ENCODE results near the gene NELL2.
"Not testable (repeated sequence)": the region's sequence is repeated elsewhere in the genome, so short reads cannot be mapped to it uniquely, and the experiment has no call there.

NELL2 gene

DNA sequence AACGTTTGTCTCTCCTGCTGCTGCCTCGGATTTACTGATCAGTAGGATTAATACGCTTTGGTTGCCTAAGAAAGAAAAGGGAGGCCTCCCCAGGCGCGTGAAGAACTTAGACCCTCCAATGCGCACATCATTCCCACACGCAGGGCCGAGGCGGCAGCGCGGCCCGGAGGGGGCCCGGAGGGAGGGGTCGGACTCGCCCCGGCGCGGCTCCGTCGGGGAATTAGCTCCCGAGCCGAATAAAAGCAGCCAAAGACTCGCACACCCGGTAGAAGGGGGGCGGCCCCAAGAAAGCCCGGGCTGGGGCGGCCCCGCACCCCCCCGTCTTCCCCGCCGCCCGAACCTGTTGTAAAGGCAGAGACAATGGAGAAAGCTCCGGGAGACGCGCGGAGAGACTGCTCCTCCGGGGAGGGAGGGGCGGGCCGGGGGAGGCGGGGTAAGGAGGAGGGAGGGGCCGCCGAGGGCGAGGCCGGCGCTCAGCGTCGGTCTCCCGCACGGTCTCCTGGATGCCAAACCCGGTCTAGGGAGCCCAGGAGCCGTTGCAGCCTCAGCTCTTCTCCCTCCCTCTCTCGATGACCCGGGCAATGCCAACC is at the start of gene NELL2:
TSS of gene NELL2 (minus strand) at position 362 of the 590 bp plus-strand sequence. CDS start 446 bp downstream, outside the sequence.
- peak within 1 kb of the TSS; percentile 50 for H3K4me3 ChIP-seq
- in situ Hi-C loops (cut with MboI; ENCODE audit: low sequenced_read_pairs): no loop called here
- peak; percentile 78 to 88 for DNase-seq (ENCODE audit: low spot score in 2 of 2)
- peaks cover 8% of the 10 kb centered on the region for H3K27me3 ChIP-seq (ENCODE audit: low read depth)
- H3K4me1 ChIP-seq: peaks cover 8% of the 10 kb centered on the region
- no peaks in the 10 kb centered on the region for H3K9me3 ChIP-seq
- no peaks in the 10 kb centered on the region for H3K36me3 ChIP-seq (replicated peaks)

DNA sequence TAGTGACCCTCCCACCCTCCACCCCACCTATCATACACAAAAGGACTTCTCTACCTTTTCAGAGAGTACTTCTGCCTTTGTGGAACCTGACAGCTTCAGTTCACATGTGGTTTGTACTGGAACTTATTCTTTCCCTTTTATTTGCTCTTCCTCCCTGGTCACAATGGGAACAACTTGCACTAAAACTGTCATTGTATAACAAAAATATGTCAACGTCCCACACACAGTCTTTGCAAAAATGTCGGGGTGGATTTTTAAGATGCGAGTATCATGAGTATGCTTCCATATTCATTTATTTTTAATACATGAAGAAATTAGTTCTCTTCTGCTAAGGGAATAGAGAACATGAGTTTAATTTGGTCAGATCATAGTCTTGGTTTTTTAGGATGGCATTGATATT is 45.6 kb upstream of the NELL2 start:
- no peak overlapping the region for H3K4me3 ChIP-seq
- H3K4me1 ChIP-seq: no peaks in the 10 kb centered on the region
- DNase-seq (ENCODE audit: low spot score in 2 of 2): no peak
- no peaks in the 10 kb centered on the region for H3K9me3 ChIP-seq
- in situ Hi-C loops (cut with MboI; ENCODE audit: low sequenced_read_pairs): no loop called here
- H3K27me3 ChIP-seq (ENCODE audit: low read depth): no peaks in the 10 kb centered on the region
- no peaks in the 10 kb centered on the region for H3K36me3 ChIP-seq (replicated peaks)

DNA sequence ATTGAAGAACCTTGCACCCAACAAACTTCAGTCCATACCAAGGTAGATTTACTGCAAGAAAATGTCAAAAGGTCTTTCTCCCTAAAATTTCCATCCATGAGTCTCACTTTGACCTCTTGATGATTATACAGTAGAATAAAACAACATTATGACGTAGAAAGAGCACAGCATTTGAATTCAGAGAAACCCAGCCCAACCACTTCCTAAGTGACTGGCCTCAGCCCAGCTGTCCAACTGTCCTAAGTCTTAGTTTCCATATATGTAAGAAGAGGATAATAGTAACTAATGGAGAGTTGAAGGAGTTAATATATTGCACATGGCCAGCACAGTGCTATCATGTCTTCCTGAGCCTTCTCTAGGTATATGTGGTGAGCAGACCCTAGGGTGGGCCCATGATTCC is 41.0 kb upstream of the NELL2 start:
- Histone ChIP-seq H3K4me1 (no peaks in the 10 kb centered on the region), H3K4me3 (no peak overlapping the region), H3K36me3 (replicated peaks) (no peaks in the 10 kb centered on the region), H3K27me3 (ENCODE audit: low read depth) (peaks cover 3% of the 10 kb centered on the region), H3K9me3 (no peaks in the 10 kb centered on the region)
- DNase-seq (ENCODE audit: low spot score in 2 of 2): no peak
- in situ Hi-C loops (cut with MboI; ENCODE audit: low sequenced_read_pairs): no loop called here

DNA sequence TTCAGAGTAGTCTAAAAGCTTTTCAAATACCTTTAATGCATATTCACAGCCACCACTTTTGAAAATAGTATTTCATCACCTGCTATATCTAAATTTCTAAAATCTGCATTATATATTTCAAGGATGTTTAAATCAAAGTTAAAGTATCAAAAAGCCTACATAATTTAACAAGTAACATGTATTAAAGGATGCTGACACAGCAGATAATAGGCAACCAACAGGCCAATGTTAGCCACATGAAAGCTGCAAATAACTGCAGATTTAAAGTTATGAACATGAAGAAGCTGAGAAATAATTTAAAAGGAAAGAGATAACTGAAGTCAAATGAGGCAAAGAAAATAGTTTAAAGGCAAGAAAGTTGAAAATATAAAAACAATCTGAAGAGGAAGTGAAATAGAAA is 39.8 kb upstream of the NELL2 start:
- H3K27me3 ChIP-seq (ENCODE audit: low read depth): peaks cover 3% of the 10 kb centered on the region
- no peaks in the 10 kb centered on the region for H3K9me3 ChIP-seq
- in situ Hi-C loops (cut with MboI; ENCODE audit: low sequenced_read_pairs): no loop called here
- DNase-seq (ENCODE audit: low spot score in 2 of 2): no peak
- no peaks in the 10 kb centered on the region for H3K4me1 ChIP-seq
- H3K4me3 ChIP-seq: no peak overlapping the region
- H3K36me3 ChIP-seq (replicated peaks): no peaks in the 10 kb centered on the region

DNA sequence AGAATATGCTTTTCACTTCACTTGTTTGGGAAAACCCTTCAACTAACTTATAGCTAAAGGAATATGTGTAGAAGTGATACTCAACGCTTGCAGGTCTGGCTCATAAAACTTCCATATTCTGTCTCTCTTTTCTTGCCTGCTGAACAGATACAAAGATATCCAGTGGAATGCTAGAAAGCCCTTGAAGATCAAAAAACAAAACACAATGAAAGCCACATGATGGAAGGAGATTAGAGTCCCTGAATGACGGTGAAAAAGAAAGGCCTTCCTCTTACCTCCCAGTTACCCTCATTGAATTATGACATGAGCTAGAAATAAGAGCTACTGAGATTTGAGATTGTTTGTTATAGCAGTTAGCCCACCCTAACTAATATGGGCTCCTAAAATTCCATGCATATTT is 28.2 kb upstream of the NELL2 start:
- Histone ChIP-seq H3K9me3 (no peaks in the 10 kb centered on the region; the same call in 1 of the 2 replicates), H3K4me1 (no peaks in the 10 kb centered on the region; the same call in 1 of the 2 replicates), H3K27me3 (ENCODE audit: low read depth) (no peaks in the 10 kb centered on the region), H3K4me3 (no peak overlapping the region), H3K36me3 (replicated peaks) (no peaks in the 10 kb centered on the region)
- in situ Hi-C loops (cut with MboI; ENCODE audit: low sequenced_read_pairs): no loop called here
- DNase-seq (ENCODE audit: low spot score in 2 of 2): no peak

DNA sequence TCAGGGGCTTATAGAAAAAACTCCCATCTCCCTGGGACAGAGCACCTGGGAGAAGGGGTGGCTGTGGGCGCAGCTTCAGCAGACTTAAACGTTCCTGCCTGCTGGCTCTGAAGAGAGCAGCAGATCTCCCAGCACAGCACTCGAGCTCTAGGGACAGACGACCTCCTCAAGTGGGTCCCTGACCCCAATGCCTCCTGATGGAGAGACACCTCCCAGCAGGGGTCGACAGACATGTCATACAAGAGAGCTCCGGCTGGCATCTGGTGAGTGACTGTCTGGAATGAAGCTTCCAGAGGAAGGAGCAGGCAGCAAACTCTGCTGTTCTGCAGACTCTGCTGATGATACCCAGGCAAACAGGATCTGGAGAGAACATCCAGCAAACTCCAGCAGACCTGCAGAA is 22.0 kb upstream of the NELL2 start:
- H3K4me3 ChIP-seq; DNase-seq (ENCODE audit: low spot score in 2 of 2); H3K36me3 ChIP-seq (replicated peaks); H3K4me1 ChIP-seq; in situ Hi-C loops (cut with MboI; ENCODE audit: low sequenced_read_pairs); H3K9me3 ChIP-seq; H3K27me3 ChIP-seq (ENCODE audit: low read depth): not testable (repeated sequence)

DNA sequence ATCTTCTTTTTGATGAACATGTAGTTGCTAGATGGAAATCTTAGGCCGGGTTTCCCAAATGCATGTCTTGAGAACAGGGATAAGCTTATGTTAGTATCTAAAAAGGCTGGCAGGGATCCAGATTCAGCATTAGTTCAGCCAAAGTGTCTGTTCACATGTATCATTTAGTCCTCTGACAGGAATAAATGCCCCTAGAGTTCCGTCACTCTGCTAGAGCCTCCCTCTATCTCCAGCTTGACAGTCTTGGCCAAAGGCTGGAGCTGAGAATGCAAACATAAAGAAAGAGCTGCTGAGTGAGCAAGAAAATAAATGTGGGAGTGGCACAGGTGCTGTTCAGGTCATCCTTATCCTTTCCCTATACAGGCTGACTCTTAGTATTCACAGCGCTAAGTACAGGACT is 13.8 kb upstream of the NELL2 start:
- Histone ChIP-seq H3K9me3 (no peaks in the 10 kb centered on the region), H3K4me1 (no peaks in the 10 kb centered on the region), H3K36me3 (replicated peaks) (no peaks in the 10 kb centered on the region), H3K4me3 (no peak overlapping the region), H3K27me3 (ENCODE audit: low read depth) (no peaks in the 10 kb centered on the region)
- in situ Hi-C loops (cut with MboI; ENCODE audit: low sequenced_read_pairs): no loop called here
- DNase-seq (ENCODE audit: low spot score in 2 of 2): no peak

DNA sequence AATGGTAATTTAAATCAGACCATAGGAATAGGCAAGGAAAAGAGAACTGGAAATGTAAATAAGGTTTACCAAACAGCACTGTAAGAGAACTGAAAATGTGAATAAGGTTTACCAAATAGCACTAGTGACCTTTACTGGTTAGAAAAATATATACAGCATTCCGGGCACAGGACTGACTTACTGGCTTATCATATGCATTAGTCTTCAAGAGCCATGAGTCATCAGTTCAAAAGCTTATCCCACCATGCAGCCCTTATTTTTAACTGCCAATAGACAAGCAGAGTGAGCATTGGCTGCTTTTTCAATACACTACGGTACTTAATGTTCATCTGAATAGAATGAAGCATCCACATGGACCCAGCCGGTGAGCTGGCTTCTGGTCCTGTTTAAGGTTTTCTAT is 13.0 kb upstream of the NELL2 start:
- no peaks in the 10 kb centered on the region for H3K36me3 ChIP-seq (replicated peaks)
- no peaks in the 10 kb centered on the region for H3K27me3 ChIP-seq (ENCODE audit: low read depth)
- H3K4me3 ChIP-seq: no peak overlapping the region
- no peaks in the 10 kb centered on the region for H3K9me3 ChIP-seq
- in situ Hi-C loops (cut with MboI; ENCODE audit: low sequenced_read_pairs): no loop called here
- no peak for DNase-seq (ENCODE audit: low spot score in 2 of 2)
- no peaks in the 10 kb centered on the region for H3K4me1 ChIP-seq

DNA sequence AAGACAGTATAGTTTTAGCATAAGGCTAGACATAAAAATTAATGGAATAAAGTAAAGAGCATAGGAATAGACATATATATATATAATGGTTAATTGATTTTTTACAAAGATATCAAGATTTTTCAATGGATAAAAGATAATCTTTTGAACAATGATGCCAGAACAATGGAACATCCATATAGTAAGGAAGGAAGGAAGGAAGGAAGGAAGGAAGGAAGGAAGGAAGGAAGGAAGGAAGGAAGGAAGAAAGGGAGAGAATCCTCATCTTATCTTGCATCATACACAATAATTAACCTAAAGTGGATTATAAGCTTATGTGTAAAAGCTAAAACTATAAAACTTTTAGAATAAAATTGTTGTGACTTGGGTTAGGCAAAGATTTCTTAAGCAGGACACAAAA is 9.8 kb upstream of the NELL2 start:
- Histone ChIP-seq H3K27me3 (ENCODE audit: low read depth) (no peaks in the 10 kb centered on the region), H3K36me3 (replicated peaks) (no peaks in the 10 kb centered on the region), H3K9me3 (no peaks in the 10 kb centered on the region), H3K4me3 (no peak overlapping the region), H3K4me1 (no peaks in the 10 kb centered on the region)
- no peak for DNase-seq (ENCODE audit: low spot score in 2 of 2)
- in situ Hi-C loops (cut with MboI; ENCODE audit: low sequenced_read_pairs): no loop called here

DNA sequence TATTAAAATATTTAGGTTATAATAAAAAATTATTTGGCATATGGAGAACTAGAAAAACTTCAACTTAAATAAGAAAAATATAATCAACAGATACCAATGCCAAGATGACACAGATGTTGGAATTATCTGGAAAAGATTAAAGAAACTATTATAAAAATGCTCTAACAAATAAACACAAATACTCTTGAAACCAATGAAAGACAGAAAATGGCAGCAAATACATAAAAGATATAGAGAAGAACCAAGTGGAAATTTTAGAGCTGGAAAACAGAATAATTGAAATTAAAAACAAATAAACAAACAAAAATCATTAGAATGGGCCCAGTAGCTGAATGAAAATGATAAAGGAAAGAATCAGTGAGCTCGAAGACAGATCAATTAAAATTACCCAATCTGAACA is 5.1 kb upstream of the NELL2 start:
- Histone ChIP-seq H3K4me1 (no peaks in the 10 kb centered on the region; the same call in 1 of the 2 replicates), H3K9me3 (no peaks in the 10 kb centered on the region), H3K36me3 (replicated peaks) (no peaks in the 10 kb centered on the region), H3K27me3 (ENCODE audit: low read depth) (peaks cover 8% of the 10 kb centered on the region), H3K4me3 (no peak overlapping the region)
- DNase-seq (ENCODE audit: low spot score in 2 of 2): no peak
- in situ Hi-C loops (cut with MboI; ENCODE audit: low sequenced_read_pairs): no loop called here

DNA sequence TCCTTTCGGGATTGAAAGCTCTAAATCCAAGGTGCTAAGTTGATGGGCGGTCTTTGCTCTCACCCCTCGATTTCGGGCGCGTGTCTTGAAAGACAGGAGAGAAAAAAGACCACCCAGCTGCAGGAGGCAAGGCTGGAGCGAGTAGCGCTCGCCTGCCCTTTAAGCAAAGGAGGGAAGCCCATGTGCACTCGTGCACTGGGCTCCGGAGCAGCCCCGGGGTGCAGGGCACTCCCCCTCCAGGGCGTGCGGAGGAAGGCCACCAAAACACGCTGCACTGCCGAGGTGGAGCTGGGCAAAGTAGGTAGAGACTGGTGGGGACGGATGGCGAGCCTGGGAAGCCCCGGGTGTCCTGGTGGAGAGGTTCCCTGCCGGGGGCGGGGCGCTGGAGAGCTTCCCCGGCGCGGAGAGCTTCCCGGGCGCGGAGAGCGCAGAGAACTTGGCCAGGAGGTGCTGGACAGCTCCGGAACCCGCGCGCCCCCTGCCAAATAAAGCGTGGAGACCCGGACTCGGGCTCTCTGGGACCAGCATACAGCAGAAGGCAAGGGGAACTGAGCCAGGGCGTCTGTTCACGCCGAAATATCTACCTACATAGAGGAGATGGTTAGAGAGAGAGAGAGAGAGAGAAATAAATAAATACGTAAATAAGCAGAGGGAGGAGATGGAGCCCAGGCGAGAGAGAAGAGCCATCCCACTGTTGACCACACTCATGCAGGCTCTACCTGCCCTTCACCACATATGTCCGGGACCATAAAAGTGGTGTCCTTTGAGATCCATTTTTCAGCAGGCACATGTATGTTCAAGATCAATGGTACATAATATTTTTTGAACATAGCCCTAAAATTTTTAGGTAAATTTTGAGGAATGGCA is 662 bp upstream of the NELL2 start:
- H3K36me3 ChIP-seq (replicated peaks): no peaks in the 10 kb centered on the region
- peak overlapping the region; percentile 50 for H3K4me3 ChIP-seq
- in situ Hi-C loops (cut with MboI; ENCODE audit: low sequenced_read_pairs): no loop called here
- peak; percentile 45 to 82 for DNase-seq (ENCODE audit: low spot score in 2 of 2)
- H3K27me3 ChIP-seq (ENCODE audit: low read depth): peaks cover 8% of the 10 kb centered on the region
- H3K4me1 ChIP-seq: peaks cover 8% of the 10 kb centered on the region
- H3K9me3 ChIP-seq: no peaks in the 10 kb centered on the region

DNA sequence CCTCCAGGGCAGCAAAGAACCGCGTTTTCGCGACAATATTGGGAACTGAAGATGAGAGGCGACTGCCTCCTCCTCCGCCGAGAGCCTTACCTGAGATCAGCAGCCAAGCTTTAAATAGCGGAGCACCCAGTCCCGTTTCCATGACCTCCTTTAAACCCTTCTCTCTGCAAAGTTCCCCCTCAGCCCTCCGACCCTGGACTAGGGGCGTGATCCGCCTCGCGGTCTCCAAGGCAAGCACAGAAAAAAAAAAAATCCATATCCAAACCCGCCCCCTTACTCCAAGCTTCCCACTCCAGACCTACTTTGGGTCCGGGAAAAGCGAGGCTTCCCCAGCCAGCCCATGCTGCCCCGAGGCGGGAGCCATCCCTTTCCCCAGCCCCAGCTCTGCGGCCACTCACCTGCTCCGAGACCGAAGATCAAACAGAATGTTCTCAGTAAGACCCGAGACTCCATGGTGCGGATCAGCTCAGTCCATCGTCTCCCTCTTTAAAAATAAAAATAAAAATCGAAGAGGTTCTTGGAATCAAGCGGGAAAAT is 630 bp downstream of the NELL2 start:
- H3K9me3 ChIP-seq: no peaks in the 10 kb centered on the region
- H3K27me3 ChIP-seq (ENCODE audit: low read depth): peaks cover 8% of the 10 kb centered on the region
- no peaks in the 10 kb centered on the region for H3K36me3 ChIP-seq (replicated peaks)
- H3K4me3 ChIP-seq: peak overlapping the region; percentile 50
- peaks cover 8% of the 10 kb centered on the region for H3K4me1 ChIP-seq
- in situ Hi-C loops (cut with MboI; ENCODE audit: low sequenced_read_pairs): no loop called here
- DNase-seq (ENCODE audit: low spot score in 2 of 2): peak; percentile 17 to 59

DNA sequence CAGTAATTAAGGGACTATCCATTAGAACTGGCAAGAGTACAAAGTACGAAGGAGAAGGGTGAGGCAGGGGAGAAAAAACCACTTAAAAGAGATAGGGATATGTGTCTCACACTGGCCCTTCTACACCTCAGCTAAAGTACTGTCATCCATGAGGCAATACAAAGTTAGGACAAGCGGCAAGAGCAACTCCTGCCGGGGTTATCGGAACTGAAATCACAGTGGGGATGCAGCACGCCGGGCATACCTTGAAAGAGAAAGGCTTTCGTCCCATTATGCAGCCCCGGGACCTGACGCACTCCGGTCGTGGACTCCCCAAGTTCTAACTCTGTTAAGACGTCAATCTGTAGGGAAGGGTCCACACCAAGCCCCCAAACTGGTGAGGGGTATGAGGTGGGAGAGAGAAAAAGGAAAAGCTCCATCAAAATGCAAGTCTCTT is 1.1 kb downstream of the NELL2 start:
- H3K4me1 ChIP-seq: peaks cover 8% of the 10 kb centered on the region
- no peaks in the 10 kb centered on the region for H3K36me3 ChIP-seq (replicated peaks)
- in situ Hi-C loops (cut with MboI; ENCODE audit: low sequenced_read_pairs): no loop called here
- H3K27me3 ChIP-seq (ENCODE audit: low read depth): peaks cover 5% of the 10 kb centered on the region
- H3K4me3 ChIP-seq: peak overlapping the region; percentile 50
- H3K9me3 ChIP-seq: no peaks in the 10 kb centered on the region
- DNase-seq (ENCODE audit: low spot score in 2 of 2): peak; percentile 6 to 40

DNA sequence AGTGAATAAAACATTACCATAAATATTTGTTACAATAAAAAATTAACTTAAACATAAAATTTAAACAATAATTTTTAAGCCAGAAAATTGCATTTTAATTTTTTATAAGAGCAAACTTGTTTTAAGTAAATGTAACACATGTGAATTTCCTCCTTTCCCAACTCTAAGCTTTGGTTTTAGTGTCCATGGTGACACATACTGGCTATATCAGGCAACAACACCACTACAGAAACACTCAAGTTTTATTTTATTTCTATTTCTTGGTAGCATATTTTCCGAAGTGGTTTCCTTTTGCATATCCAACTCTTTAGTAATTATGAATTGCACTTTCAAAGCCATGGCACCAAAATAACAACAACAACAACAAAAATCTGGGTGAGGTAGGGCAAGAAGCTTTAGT is 2.2 kb downstream of the NELL2 start:
- peak in 1 of 2 experiments; percentile 29 for DNase-seq (ENCODE audit: low spot score in 2 of 2)
- no peaks in the 10 kb centered on the region for H3K9me3 ChIP-seq
- in situ Hi-C loops (cut with MboI; ENCODE audit: low sequenced_read_pairs): no loop called here
- H3K36me3 ChIP-seq (replicated peaks): no peaks in the 10 kb centered on the region
- no peak overlapping the region for H3K4me3 ChIP-seq
- peaks cover 8% of the 10 kb centered on the region for H3K4me1 ChIP-seq
- peaks cover 5% of the 10 kb centered on the region for H3K27me3 ChIP-seq (ENCODE audit: low read depth)

Data from HAP-1 (cell line).